Measurements from ENCODE around the gene FBXL5.

Gene FBXL5

GRCh38 chr4:15695240-15695699, 40.1 kb upstream of the FBXL5 start:
- no peak for TF ChIP-seq CTCF (IDR thresholded peaks at IDR 0.05; ENCODE audit: control extremely low read depth, extremely low read depth, low read depth, missing control alignments)
- POLR2A ChIA-PET = no interaction called here
- no peak for DNase-seq (ENCODE audit: extremely low spot score)
- CTCF ChIA-PET = interaction anchor here (0.9 to 1.3 kb wide), 2 partner anchors 10 to 12 kb away, joined by 3 read pairs; no protein-coding TSS in a partner anchor

DNA sequence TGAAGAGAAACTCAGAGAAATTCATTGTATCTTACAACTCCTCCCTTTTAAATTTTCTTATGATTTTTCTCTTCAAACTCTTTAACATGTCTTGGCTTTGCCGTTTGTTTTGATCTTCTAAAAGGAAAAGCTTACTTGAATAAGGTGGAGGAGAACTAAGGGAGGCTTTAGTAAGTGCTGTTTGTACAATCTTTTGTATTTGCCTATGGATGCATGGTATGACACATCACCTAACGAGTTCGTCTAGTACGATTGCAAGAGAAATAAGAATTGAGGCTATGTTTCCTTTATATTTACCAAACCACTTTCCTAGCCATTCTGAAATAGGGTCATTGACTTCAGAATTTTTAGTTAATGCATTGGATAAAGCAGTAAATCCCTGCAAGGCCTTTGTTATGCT, 39.3 kb upstream of the FBXL5 start:
- no peak for TF ChIP-seq CTCF (IDR thresholded peaks at IDR 0.05; ENCODE audit: control extremely low read depth, extremely low read depth, low read depth, missing control alignments)
- DNase-seq (ENCODE audit: extremely low spot score) = no peak
- POLR2A ChIA-PET = no interaction called here
- CTCF ChIA-PET = interaction anchor here (0.9 to 1.3 kb wide), 2 partner anchors 11 to 12 kb away, joined by 3 read pairs; no protein-coding TSS in a partner anchor

- no peak for TF ChIP-seq CTCF (IDR thresholded peaks at IDR 0.05; ENCODE audit: control extremely low read depth, extremely low read depth, low read depth, missing control alignments)
- DNase-seq (ENCODE audit: extremely low spot score) = no peak
- ChIA-PET POLR2A (no interaction called here), CTCF (interaction anchor here (1.1 kb wide), 1 partner anchor 9 kb away, joined by 4 read pairs; no protein-coding TSS in a partner anchor)
These were observed 37.4 kb upstream of the FBXL5 start for GRCh38 chr4:15692602-15693001.

GRCh38 chr4:15691346-15692135, 36.4 kb upstream of the FBXL5 start:
- ChIA-PET POLR2A (no interaction called here), CTCF (no interaction called here)
- no peak for TF ChIP-seq CTCF (IDR thresholded peaks at IDR 0.05; ENCODE audit: control extremely low read depth, extremely low read depth, low read depth, missing control alignments)
- DNase-seq (ENCODE audit: extremely low spot score) = no peak

DNA sequence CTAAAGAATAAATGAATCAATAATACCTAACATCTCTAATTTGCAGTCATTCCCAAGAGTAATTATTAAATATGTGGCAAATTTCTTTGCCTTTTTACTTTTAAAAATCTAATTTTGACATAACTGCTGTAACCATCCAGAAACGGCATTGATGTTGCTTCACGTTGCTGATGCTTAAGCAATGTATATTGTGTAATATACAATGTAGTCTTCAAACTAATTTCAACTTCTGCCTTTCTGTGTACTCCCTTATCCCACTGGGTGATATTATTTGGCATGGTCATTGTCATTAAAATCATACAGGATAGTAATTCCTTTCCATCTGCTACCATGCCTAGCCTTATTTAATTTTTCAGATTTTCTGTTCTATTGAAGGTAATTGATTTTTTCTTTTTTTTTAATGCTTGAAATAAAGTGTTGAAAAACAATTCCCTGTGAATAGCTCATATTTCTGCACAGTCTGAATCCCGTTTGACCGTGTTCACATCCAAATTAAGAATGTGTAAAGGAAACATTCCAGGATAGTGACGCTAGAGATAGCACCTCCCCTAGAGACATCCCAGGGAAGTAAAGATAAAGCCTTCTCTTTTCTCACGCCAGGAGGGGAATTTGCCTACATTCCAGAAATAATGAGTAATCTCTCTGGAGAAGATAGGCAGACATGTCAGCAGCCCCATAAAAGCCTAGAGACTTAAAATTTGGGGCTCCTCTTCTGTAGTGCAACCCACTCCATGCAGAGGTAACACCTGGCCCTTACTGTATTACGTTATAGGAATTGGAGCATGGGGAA, 35.1 kb upstream of the FBXL5 start:
- ChIA-PET CTCF (no interaction called here), POLR2A (no interaction called here)
- DNase-seq (ENCODE audit: extremely low spot score) = no peak
- TF ChIP-seq CTCF (IDR thresholded peaks at IDR 0.05; ENCODE audit: control extremely low read depth, extremely low read depth, low read depth, missing control alignments) = no peak

DNA sequence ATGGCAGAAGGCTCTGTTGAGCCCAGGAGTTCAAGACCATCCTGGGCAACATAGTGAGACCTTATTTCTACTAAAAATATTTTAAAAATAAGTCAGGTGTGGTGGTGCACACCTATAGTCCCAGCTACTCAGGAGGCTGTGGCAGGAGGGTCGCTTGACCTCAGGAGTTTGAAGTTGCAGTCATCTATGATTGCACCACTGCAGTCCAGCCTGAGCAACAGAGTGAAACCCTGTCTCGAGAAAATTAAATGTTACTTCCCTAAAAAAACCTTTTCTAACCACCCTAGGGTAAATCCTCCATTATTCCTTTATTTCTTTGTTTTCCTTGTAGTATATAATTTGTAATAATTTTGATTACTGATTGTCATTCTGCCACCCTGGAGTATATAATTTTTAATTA, 34.4 kb upstream of the FBXL5 start:
- no peak for DNase-seq (ENCODE audit: extremely low spot score)
- POLR2A ChIA-PET = no interaction called here
- CTCF ChIA-PET = no interaction called here
- TF ChIP-seq CTCF (IDR thresholded peaks at IDR 0.05; ENCODE audit: control extremely low read depth, extremely low read depth, low read depth, missing control alignments) = no peak

Measured in GM10248 (cell line).